ENCODE results near the gene HNRNPC. TPM values are rescaled to one million over a fixed set of nuclear protein-coding genes. Genes with fewer than 3 reads are reported as not detected.

HNRNPC gene
- total and polyA plus RNA-seq, 2 of the 8 experiments (the other 6 are each of a cell fraction or from before 2014, with no cell fraction given), result 781 to 1,207 TPM

DNA sequence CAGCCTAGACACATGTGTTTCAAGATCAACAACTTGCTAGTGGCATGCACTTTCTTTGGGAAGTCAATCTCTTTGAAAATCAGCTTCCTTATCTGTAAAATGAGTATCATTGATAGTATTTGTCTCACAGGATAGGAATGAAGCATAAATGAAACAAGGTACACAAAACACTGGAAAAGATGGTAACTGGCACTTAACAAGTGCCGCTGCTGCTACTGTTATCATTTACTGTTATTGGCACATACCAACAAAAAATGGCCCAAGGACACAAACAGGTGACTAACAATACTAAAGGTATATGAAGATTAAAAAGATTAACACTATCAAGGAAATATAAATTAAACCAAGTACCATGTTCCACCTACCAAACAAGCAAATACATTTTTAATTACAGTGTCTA is 20.9 kb downstream of the HNRNPC start (continued):
- no peak for TF ChIP-seq SIRT6 (IDR thresholded peaks at IDR 0.05; ENCODE audit: low read length)
- no peak for TF ChIP-seq POLR2A (IDR thresholded peaks at IDR 0.05; ENCODE audit: control extremely low read depth in 1 of 2, low read depth in 2 of 2, low read length in 2 of 2)
- TF ChIP-seq, protein P1, sequence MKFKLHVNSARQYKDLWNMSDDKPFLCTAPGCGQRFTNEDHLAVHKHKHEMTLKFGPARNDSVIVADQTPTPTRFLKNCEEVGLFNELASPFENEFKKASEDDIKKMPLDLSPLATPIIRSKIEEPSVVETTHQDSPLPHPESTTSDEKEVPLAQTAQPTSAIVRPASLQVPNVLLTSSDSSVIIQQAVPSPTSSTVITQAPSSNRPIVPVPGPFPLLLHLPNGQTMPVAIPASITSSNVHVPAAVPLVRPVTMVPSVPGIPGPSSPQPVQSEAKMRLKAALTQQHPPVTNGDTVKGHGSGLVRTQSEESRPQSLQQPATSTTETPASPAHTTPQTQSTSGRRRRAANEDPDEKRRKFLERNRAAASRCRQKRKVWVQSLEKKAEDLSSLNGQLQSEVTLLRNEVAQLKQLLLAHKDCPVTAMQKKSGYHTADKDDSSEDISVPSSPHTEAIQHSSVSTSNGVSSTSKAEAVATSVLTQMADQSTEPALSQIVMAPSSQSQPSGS (IDR thresholded peaks at IDR 0.05; ENCODE audit: low read length), result no peak
- TF ChIP-seq KDM4A (IDR thresholded peaks at IDR 0.05; ENCODE audit: low read depth, low read length, severe bottlenecking), result no peak
- TF ChIP-seq CEBPB (IDR thresholded peaks at IDR 0.05; ENCODE audit: low read depth, low read length), result no peak
- no peak for TF ChIP-seq POLR2AphosphoS5 (IDR thresholded peaks at IDR 0.05; ENCODE audit: low read depth, low read length)
- TF ChIP-seq RFX5 (IDR thresholded peaks at IDR 0.05; ENCODE audit: borderline replicate concordance, low read depth, low read length), result no peak

All from H1 (cell line).